Astrocyte of the spinal cord (primary cell): ENCODE measurements around the gene CUBN.

ENCODE experiments used
- DNase-seq: peaks from one replicate; pipeline ENCODE4 v3.0.0; 2011; ENCODE audit warnings: low read depth, low spot score
- H3K4me3 ChIP-seq: 2 replicates; pipeline ENCODE4 v1.5.1; 2011; ENCODE audit warnings: low read depth, mild to moderate bottlenecking, low read length, moderate library complexity
- CTCF ChIP-seq: IDR thresholded peaks from 2 replicates; pipeline ENCODE4 v1.5.1; 2012; ENCODE audit warnings: low read depth, mild to moderate bottlenecking, low read length, inconsistent platforms
- in situ Hi-C: cut with HindIII; loops from 2 replicates; pipeline ENCODE4 v1.10.0; 2017; ENCODE audit warnings: low sequenced_read_pairs

CUBN gene

GRCh38 chr10:16995867-16996529 lies 133.6 kb downstream of the CUBN start:
- in situ Hi-C loops: no loop called here
- no peak for TF ChIP-seq CTCF
- H3K4me3 ChIP-seq: no peak overlapping the region
- peak; percentile 75 for DNase-seq

DNA sequence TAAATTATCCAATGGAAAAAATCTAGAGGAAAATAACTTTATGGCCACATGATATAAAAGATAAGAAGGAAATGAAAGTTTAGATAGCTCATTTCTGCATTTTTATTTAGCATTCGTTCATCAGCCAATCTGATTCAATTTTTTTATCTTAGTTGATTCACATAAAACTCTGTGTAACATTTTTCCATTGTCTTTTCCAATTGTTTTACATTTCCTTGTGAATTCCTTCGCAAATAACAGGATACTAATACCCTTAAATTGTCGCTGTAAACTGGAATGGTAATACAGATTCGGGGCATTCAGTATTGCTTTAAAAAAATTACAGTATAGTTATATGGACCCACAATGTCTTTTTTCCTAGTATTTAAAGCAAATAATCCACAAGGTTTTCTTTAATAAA lies 136.4 kb downstream of the CUBN start:
- in situ Hi-C loops: no loop called here
- H3K4me3 ChIP-seq: no peak overlapping the region

DNA sequence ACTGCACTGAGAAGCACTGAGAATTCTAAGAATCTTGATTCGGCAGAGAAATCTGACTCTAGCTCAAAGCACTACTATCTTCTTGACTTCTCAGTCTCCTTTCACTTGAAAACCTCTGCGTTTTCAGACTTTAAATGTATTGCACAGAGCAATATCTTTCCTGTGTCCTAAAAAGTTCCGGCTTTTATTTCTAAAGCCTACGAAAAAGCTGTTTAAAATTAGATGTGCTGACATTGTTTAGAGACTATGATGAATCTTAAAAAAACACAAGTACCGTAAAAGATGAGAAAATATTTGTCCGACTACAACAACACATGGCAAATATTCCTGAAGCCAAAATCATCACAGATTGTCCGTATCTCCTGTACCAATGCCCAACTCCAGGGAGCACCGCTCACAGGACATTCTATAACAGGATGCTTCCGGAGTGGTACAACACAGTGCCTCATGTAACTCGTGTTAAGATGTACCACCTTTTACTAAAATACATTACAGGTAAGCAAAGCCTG lies 136.9 kb downstream of the CUBN start:
- DNase-seq: peak; percentile 54
- in situ Hi-C loops: no loop called here
- TF ChIP-seq CTCF: no peak
- H3K4me3 ChIP-seq: no peak overlapping the region

More for the DNA sequence above, 136.4 kb downstream of the CUBN start:
- no peak for TF ChIP-seq CTCF
- no peak for DNase-seq

GRCh38 chr10:16991011-16991410 lies 138.6 kb downstream of the CUBN start:
- no peak for DNase-seq
- no peak overlapping the region for H3K4me3 ChIP-seq
- in situ Hi-C loops: no loop called here
- TF ChIP-seq CTCF: no peak

GRCh38 chr10:16989826-16990293 lies 139.8 kb downstream of the CUBN start:
- no peak for TF ChIP-seq CTCF
- DNase-seq: peak; percentile 77
- in situ Hi-C loops: no loop called here
- no peak overlapping the region for H3K4me3 ChIP-seq

- DNase-seq: no peak
- H3K4me3 ChIP-seq: no peak overlapping the region
- no peak for TF ChIP-seq CTCF
- in situ Hi-C loops: no loop called here
Measured at GRCh38 chr10:16988900-16989299, 140.7 kb downstream of the CUBN start.
